Fibroblast of lung (primary cell): ENCODE results near the gene RIN2. TPM values are rescaled to one million over a fixed set of nuclear protein-coding genes. Genes with fewer than 3 reads are reported as not detected.

Experiments
- DNase-seq, 2 donors: peaks; one replicate each; pipeline versions ENCODE4 v3.0.0 to v3.0.0-alpha.2; 2010; ENCODE audit warnings: low read depth in 2 of 2
- H2AFZ ChIP-seq: 2 replicates; pipeline ENCODE4 v1.5.1; 2012; ENCODE audit warnings: low read length, control low read depth, inconsistent platforms
- H3K27ac ChIP-seq: 2 replicates; pipeline ENCODE4 v1.5.1; 2011; ENCODE audit warnings: low read length, control low read depth; ENCODE audit not compliant: insufficient read depth
- H3K27me3 ChIP-seq: 2 replicates; pipeline ENCODE4 v1.5.1; 2011; ENCODE audit warnings: mild to moderate bottlenecking, low read length; ENCODE audit not compliant: control insufficient read depth, insufficient read depth
- H3K36me3 ChIP-seq: 2 replicates; pipeline ENCODE4 v1.5.1; 2011; ENCODE audit warnings: low read length; ENCODE audit not compliant: control insufficient read depth, insufficient read depth
- H3K4me1 ChIP-seq: 2 replicates; pipeline ENCODE4 v1.5.1; 2011; ENCODE audit warnings: low read length; ENCODE audit not compliant: control insufficient read depth, insufficient read depth; ENCODE audit errors: extremely low read depth
- H3K4me2 ChIP-seq: 2 replicates; pipeline ENCODE4 v1.5.1; 2011; ENCODE audit warnings: low read length, control low read depth; ENCODE audit not compliant: insufficient read depth; ENCODE audit errors: extremely low read depth
- H3K4me3 ChIP-seq, 4 experiments: fragments of 200-600 bp in 1 of 4; sonication (generic) in 1 of 4; replicated peaks in 1 of 4; 2 replicates each; pipeline ENCODE4 v1.5.1; 2011 to 2016; ENCODE audit warnings: low read length in 4 of 4, low read depth in 3 of 4, mild to moderate bottlenecking in 3 of 4, control low read depth in 2 of 4, inconsistent platforms in 1 of 4, mixed read lengths in 1 of 4; ENCODE audit not compliant: insufficient read depth in 1 of 4; ENCODE audit errors: control extremely low read depth in 1 of 4
- H3K79me2 ChIP-seq: 2 replicates; pipeline ENCODE4 v1.5.1; 2012; ENCODE audit warnings: mild to moderate bottlenecking, low read length, inconsistent platforms; ENCODE audit not compliant: control insufficient read depth, insufficient read depth
- H3K9ac ChIP-seq: 2 replicates; pipeline ENCODE4 v1.5.1; 2011; ENCODE audit warnings: mild to moderate bottlenecking, low read length, control low read depth; ENCODE audit not compliant: insufficient read depth
- H3K9me3 ChIP-seq: 2 replicates; pipeline ENCODE4 v1.5.1; 2012; ENCODE audit warnings: low read depth, low read length; ENCODE audit not compliant: control insufficient read depth, insufficient read depth
- H4K20me1 ChIP-seq: 2 replicates; pipeline ENCODE4 v1.5.1; 2011; ENCODE audit warnings: low read length; ENCODE audit not compliant: control insufficient read depth, insufficient read depth; ENCODE audit errors: extremely low read depth
- CTCF ChIP-seq, 2 donors: IDR thresholded peaks in 1 of 2; conservative IDR thresholded peaks in 1 of 2; 1 replicate in 1 of 2; 2 replicates in 1 of 2; pipeline ENCODE4 v1.5.1; 2011 to 2012; ENCODE audit warnings: low read length in 2 of 2, control low read depth in 1 of 2, inconsistent platforms in 1 of 2, low read depth in 1 of 2, mild to moderate bottlenecking in 1 of 2
- EZH2 ChIP-seq: IDR thresholded peaks from 2 replicates; pipeline ENCODE4 v1.5.1; 2012; ENCODE audit warnings: low read length, control low read depth, mild to moderate bottlenecking; ENCODE audit errors: missing control alignments
- polyA plus RNA-seq, 2 donors: library from polyadenylated mRNA; depleted of rRNA in 1 of 2; stranded (reverse) in 1 of 2; unstranded in 1 of 2; fragments of >200 nt; gene quantifications; 2 replicates each; pipeline ENCODE4 v1.2.1, GENCODE V29; 2011 to 2012; ENCODE audit warnings: missing spikeins in 1 of 2
- total RNA-seq: library from RNA; depleted of rRNA; stranded (reverse); fragments of >200 nt; gene quantifications from 2 replicates; pipeline ENCODE4 v1.2.1, GENCODE V29; 2014

RIN2 gene
- total and polyA plus RNA-seq, 2 donors (not counting 1 experiment from before 2014, with no cell fraction given) = 30.2 to 61.4 TPM

- peaks cover 10% of the 10 kb centered on the region for H3K4me1 ChIP-seq
- DNase-seq = no peak
- no peak for TF ChIP-seq EZH2
- no peak for TF ChIP-seq CTCF (conservative IDR thresholded peaks at IDR 0.05 in 1 of 2, IDR thresholded peaks at IDR 0.05 in 1 of 2; ENCODE audit: low read depth in 1 of 2, low read length in 2 of 2)
- no peaks in the 10 kb centered on the region for H3K79me2 ChIP-seq
- H3K9ac ChIP-seq = no peak overlapping the region
- no peaks in the 10 kb centered on the region for H3K9me3 ChIP-seq
- no peaks in the 10 kb centered on the region for H3K27me3 ChIP-seq
- H3K36me3 ChIP-seq = no peaks in the 10 kb centered on the region
- no peak overlapping the region for H3K4me3 ChIP-seq
- H3K27ac ChIP-seq = no peak overlapping the region
- no peak overlapping the region for H3K4me2 ChIP-seq
- H2AFZ ChIP-seq = no peak overlapping the region
- H4K20me1 ChIP-seq = no peaks in the 10 kb centered on the region
Measured at GRCh38 chr20:19779634-19780033, 21.6 kb downstream of the RIN2 start.

- no peak for DNase-seq
- H3K4me3 ChIP-seq = no peak overlapping the region
- no peak overlapping the region for H3K4me2 ChIP-seq
- H4K20me1 ChIP-seq = no peaks in the 10 kb centered on the region
- H2AFZ ChIP-seq = no peak overlapping the region
- no peaks in the 10 kb centered on the region for H3K27me3 ChIP-seq
- H3K36me3 ChIP-seq = no peaks in the 10 kb centered on the region
- TF ChIP-seq EZH2 (no peak), CTCF (conservative IDR thresholded peaks at IDR 0.05 in 1 of 2, IDR thresholded peaks at IDR 0.05 in 1 of 2; ENCODE audit: low read depth in 1 of 2, low read length in 2 of 2) (no peak)
- H3K9ac ChIP-seq = no peak overlapping the region
- peaks cover 16% of the 10 kb centered on the region for H3K4me1 ChIP-seq
- H3K9me3 ChIP-seq = no peaks in the 10 kb centered on the region
- no peak overlapping the region for H3K27ac ChIP-seq
- no peaks in the 10 kb centered on the region for H3K79me2 ChIP-seq
Measured at GRCh38 chr20:19780261-19780660, 22.2 kb downstream of the RIN2 start.

GRCh38 chr20:19781235-19781634 lies 23.2 kb downstream of the RIN2 start:
- H3K4me3 ChIP-seq = no peak overlapping the region
- no peaks in the 10 kb centered on the region for H4K20me1 ChIP-seq
- H3K9ac ChIP-seq = no peak overlapping the region
- H3K9me3 ChIP-seq = no peaks in the 10 kb centered on the region
- H3K4me2 ChIP-seq = no peak overlapping the region
- H3K4me1 ChIP-seq = peaks cover 24% of the 10 kb centered on the region
- no peaks in the 10 kb centered on the region for H3K36me3 ChIP-seq
- no peak overlapping the region for H3K27ac ChIP-seq
- no peak for DNase-seq
- no peaks in the 10 kb centered on the region for H3K27me3 ChIP-seq
- TF ChIP-seq CTCF (conservative IDR thresholded peaks at IDR 0.05 in 1 of 2, IDR thresholded peaks at IDR 0.05 in 1 of 2; ENCODE audit: low read depth in 1 of 2, low read length in 2 of 2) = no peak
- H2AFZ ChIP-seq = no peak overlapping the region
- H3K79me2 ChIP-seq = no peaks in the 10 kb centered on the region
